T47D (cell line): ENCODE measurements around the gene RIN3.

Experiments
- DNase-seq, 2 experiments: peaks; one replicate each; pipeline versions ENCODE4 v3.0.0 to v3.0.0-alpha.2; 2011 to 2012; ENCODE audit warnings: low read depth in 1 of 2, low spot score in 1 of 2
- JUND ChIP-seq: IDR thresholded peaks from 2 replicates; pipeline ENCODE4 v1.6.1; 2012; ENCODE audit warnings: low read depth
- in situ Hi-C: cut with HindIII; loops from 2 replicates; pipeline ENCODE4 v1.10.0; 2016; ENCODE audit warnings: low sequenced_read_pairs, low pct_unique_long_range_greater_than_20kb

Gene RIN3

GRCh38 chr14:92538412-92538985 is 24.9 kb downstream of the RIN3 start:
- no peak for DNase-seq
- no peak for TF ChIP-seq JUND
- in situ Hi-C loops: no loop called here

- TF ChIP-seq JUND: no peak
Observed at GRCh38 chr14:92539419-92539818, 25.8 kb downstream of the RIN3 start.

DNA sequence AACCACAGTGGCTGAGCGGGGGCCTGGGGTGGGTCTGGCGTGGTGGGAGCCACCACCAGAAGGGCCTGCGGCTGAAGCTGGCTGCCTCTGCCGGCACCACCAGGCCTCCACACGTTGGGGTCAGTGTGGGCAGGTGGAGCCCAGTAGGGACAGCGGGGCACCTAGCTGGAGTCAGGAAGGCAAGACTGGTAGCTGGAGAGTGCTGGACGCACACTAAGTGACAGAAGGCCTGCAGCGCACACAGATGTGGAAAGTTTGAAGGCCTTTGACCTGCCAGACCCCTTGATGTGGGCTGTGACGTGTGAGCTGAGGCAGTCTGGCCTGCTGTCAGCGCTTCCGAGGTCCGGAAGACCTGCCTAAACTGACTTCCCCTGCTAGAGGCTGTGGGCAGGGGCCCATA is 26.3 kb downstream of the RIN3 start:
- DNase-seq: no peak
- in situ Hi-C loops: no loop called here
- TF ChIP-seq JUND: no peak

More at GRCh38 chr14:92539419-92539818, 25.8 kb downstream of the RIN3 start:
- DNase-seq: no peak
- in situ Hi-C loops: no loop called here

GRCh38 chr14:92540472-92541048 is 27.0 kb downstream of the RIN3 start:
- DNase-seq: peak in 1 of 2 experiments; percentile 15
- no peak for TF ChIP-seq JUND
- in situ Hi-C loops: no loop called here

DNA sequence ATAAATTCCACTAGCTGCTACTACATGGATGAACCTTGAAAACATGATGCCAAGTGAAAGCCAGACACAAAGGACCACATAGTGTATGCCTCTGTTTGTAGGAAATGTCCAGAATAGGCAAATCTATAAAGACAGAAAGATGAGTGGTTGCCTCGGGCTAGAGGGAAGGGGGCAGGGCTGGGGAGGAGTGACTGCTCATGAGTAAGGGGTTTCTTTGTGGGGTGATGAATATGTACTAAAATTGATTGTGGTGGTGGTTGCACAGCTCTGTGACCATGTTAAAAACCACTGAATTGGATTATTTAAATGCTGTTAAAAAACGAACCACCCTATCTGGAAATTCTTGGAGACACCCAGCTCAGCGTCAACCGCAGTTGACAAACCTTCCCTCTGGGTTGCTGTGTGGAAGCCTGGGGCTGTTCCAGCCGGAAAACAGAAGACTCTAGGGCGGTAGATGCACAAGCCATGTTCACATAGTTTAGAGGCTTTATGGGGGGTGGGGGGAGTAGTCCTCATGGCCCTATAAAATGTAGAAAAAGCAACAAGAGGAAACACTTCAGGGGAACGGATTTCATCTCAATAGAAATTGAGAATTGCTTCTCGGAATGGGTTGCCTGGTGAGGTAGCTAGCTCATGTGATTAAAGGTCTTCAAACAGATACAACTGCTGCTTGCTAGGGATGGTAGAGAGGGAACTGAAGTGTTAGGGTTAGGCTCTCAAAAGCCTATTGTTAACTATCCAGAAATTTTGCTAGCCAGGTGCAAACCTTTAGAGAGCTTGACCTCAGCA is 29.4 kb downstream of the RIN3 start:
- no peak for TF ChIP-seq JUND
- in situ Hi-C loops: no loop called here
- DNase-seq: no peak

GRCh38 chr14:92544051-92544720 is 30.6 kb downstream of the RIN3 start:
- TF ChIP-seq JUND: no peak
- peak in 1 of 2 experiments; percentile 43 for DNase-seq
- in situ Hi-C loops: no loop called here

DNA sequence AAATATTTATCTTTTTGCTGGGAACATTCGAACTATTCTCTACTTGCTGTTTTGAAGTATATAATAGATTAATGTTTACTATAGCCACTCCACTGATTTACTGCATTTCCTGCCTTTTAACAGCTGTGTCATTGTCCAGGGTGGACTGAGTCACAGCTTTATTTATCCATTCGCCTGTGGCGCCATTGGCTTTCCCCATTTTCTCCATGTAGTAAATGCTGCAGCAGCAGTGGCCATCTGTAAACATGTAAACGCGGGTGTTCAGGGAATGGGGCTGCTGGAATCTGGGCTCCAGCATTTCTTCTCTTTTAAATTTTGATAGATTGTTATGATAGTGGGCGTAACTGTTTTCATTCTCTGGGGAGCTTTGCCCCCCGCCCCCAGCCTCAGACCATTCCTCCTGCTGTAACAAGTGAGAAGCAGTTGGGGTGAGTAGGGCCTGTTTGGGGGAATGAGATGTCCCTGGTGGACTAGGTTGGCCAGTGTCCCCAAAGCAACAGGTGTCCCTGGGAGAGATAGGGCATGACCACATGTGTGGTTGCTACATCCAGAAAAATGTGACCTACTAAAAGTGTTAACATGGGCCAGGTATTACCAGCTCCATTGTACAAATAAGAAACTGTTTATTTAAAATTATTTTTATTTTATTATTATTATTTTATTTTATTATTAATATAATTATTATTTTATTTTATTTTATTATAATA is 32.9 kb downstream of the RIN3 start:
- no peak for DNase-seq
- no peak for TF ChIP-seq JUND
- in situ Hi-C loops: no loop called here

- TF ChIP-seq JUND: no peak
- in situ Hi-C loops: no loop called here
- DNase-seq: no peak
Observed at GRCh38 chr14:92549105-92549858, 35.7 kb downstream of the RIN3 start.

DNA sequence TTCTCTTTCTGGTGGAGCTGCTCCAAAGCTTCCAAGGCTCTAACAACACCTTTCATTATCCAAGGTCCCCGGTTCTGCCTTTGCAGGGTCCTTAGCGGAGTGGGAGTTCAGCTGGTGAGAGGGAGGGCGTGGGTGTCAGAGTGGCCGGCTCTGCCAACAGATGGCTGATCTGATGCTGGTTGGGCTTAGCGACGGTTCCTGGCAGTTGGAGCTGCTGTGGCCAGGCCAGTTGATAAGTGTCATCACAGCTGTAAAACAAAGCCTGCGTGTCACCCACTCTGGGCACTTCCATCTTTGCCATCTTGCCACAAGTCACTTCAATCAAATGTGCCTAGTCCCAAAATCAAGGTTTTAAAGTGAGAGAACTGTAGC is 36.3 kb downstream of the RIN3 start:
- in situ Hi-C loops: no loop called here

DNA sequence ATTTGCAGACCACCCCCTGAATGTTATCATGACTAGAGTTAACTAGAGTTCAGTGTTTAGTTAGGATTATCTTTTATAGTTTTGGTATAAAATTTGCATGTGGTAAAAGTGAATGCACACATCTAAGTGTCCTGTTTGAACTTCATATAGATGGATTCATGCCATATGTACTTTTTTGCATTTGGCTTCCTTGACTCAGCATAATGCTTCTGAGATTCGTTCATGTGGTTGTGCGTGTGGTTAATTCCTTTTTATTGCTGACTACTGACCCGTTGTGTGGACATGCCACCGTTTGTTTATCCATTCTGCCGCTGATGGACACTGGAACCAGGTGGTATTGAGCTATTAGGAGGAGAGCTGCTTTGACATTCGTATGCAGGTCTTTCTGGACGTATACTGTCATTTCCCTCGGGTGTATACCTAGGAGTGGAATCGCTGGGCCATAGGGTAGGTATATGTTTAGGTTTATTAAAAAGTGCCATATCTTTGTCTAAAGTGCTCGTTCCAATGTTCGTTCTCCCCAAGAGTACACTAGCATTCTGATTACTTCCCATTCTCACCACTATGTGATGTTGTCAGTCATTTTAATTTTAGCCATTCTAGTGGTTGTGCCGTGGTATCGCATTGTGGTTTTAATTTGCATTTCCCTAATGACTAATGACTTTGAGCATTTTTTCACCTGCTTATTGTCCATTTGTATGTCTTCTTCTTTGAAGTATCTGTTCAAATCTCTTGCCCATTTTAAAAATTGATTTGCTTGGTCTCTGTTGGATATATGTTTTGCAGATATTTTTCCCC is 37.7 kb downstream of the RIN3 start:
- DNase-seq: no peak
- in situ Hi-C loops: no loop called here
- no peak for TF ChIP-seq JUND

More for the DNA sequence above, 36.3 kb downstream of the RIN3 start:
- no peak for TF ChIP-seq JUND
- no peak for DNase-seq

DNA sequence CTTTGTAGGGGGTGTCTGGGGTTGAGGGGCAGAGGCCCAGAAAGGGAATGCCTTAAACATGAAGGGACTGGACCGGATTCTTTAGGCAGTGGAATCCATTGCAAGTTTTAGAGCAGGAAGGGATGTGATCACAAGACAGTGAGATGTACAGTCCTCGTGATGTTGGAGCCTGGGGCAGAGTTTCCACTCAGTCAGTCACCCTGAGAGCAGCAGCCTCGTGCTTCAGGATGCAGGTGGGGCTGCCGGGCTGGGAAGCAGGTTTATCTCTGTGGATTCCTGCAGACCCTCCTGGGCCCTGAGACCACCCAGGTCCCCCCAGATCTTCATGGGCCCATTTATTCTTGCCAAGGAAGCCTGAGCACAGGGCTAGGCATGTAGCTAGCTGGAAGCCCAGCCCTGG is 38.5 kb downstream of the RIN3 start:
- DNase-seq: no peak
- in situ Hi-C loops: no loop called here
- TF ChIP-seq JUND: no peak

DNA sequence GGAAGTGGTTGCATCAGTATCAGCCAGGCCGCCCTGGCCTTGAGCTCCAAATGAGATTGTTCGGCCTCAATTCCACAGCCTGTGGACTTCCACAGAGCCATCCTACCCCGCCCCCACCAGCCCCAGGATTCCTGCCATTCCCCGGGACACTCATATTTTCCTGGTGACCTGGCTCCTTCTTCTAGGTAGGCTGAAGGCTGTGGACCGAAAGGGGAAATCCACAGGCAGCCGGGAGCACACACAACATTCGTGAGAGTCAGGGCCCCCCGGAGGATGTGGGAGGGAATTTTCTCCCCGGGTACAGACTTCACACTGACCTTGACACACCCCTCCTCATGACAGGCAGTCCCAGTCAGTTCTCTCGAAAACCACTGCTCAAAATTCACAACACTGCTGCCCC is 39.9 kb downstream of the RIN3 start:
- in situ Hi-C loops: no loop called here
- no peak for TF ChIP-seq JUND
- DNase-seq: no peak
